ENCODE measurements around the gene GALR2.
"Not testable (repeated sequence)": the region's sequence is repeated elsewhere in the genome, so short reads cannot be mapped to it uniquely, and the experiment has no call there.

Gene GALR2

DNA sequence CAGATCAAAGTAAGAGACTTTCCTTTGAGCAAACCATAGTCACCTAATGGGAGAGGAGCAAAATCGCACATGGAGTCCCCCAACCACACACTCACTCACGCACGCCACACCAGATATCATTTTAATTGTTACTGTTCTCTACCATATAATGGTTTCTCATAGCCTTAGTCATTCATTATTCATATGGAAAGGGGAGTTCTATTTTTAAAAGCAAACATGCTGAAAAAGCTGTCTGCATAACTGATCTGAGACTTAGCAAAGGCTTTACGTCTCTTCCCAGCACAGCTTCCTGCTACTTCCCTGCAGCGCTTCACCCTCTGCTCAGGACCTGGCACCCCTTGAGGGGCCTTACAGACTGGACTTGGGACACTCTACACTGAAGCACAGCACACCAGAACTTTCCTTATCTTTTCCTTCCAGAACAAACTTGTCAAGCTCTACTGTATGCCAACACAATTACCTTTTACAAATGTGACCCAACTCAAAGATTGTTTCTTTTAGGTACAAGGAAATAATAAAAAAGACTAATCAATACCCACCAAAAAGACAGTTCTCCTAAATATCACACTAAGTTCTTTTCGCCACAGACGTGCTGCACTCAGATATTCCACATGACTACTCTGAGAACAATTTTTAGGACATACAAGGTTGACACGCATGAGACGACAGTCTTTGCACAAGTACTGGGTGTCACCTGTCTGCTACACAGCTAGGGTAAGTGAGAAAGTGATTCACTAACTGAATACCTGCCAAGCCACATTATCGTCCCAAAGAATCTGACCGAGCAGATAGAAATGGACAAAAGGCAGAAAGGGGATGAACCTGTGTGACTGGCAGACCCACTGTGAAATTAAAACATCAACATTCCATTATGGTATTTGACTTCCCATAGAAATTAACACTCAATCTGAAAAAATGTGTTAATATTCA is 23.8 kb upstream of the GALR2 start:
- DNase-seq (ENCODE audit: low read depth), result no peak

DNA sequence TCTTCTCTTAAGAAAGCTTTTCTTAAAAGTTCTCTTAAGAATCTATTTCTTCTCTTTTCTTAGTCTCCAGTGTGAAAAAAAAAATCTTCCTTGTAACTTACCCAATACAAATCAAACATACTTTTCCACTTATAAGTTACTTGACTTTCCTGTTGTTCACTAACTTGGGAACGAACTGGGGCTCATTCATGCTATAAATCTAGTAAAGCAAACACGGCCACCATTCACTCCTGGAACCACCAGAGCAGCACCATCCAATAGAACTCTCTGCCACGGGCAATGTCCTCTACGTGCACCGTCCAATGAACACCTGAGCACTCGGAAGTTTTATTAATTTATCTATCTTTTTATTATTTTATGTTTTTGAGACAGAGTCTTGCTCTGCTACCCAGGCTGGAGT is 23.0 kb upstream of the GALR2 start:
- DNase-seq (ENCODE audit: low read depth), result no peak

DNA sequence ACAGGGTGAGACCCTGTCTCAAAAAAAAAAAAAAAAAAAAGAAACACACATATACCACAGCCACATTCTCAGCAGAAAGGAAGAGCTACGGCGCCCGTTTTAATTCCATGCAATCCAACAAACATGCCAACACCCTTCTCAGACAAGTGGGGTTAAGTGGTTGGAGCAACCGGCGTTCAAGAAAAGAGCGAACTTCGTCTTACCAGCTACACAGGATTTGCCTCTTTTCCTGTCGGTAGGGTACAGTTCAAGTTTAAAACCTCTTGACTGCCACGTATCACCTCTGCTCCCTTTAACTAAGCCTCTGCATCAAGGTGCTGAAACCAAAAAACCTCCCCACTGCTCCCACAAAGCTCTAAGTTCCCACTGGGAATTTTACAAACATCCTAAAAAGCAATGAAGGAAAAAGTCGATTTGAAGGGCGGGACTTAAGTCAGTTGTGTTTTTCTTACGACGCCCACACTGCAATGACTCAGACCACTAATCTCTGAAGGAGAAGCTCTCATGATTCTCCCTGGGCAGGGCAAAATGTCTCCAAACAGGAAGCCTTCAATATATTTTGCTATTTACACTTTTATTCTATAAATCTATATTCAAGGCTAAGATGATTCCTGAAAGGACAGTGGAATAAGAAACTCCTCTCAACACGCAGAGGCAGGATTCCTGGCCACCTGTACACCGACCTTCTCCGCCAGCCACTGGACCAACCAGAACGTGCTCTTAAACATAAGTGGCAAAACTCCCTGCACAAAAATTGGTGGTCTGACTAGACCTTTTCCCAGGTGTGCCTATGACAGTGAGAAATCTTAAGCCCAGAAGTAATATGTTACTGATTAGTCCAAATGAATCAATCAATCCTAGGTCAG is 21.1 kb upstream of the GALR2 start:
- peak; percentile 73 for DNase-seq (ENCODE audit: low read depth)

DNA sequence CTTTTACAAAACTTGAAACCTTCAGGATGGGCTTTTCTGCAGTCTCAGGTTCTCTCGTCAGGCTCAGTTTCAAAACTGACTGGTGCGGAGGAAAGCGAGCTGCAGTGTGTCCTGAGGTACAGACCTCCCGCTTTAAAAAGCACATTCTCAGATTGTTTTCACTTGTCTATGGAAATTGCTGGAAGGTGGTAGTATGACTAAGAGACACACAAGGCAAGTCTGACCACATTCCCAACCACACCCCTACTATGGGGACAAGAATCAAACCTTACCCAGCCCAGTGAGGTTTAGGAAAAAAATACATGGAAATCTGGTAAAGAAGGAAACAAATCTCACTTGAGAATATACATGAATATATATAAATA is 20.5 kb upstream of the GALR2 start:
- DNase-seq (ENCODE audit: low read depth), result peak; percentile 44

DNA sequence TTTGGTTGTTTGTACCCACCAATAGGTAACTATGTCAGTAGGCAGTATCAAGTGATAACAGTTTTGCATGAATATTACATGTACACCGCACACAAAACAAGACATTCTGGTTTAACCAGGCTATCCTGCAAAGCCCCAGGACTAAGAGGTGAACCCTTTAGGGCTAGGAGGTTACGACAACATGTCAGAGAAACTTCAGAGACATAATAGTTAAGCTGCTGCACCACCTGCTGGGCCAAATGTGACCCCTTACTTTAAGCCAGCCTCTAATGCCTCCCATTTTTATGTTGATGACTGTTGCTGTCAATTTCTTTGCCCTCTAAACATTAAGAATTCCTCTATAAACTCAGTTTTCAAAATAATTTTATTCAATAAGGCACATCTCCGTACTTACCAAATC is 17.7 kb upstream of the GALR2 start:
- no peak for DNase-seq (ENCODE audit: low read depth)

DNA sequence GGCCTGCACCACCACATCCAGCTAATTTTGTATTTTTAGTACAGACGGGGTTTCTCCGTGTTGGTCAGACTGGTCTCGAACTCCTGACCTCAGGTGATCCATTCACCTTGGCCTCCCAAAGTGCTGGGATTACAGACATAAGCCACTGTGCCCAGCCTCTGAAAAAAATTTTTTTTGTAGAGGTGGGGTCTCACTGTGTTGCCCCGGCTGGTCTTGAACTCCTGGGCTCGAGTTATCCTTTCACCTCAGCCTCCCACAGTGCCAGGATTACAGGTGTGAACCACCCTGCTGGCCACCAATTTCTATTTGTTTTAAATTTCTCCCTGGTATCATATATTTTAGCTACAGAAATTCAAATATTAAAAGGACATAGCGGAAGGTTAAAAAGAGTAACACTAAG is 16.3 kb upstream of the GALR2 start:
- DNase-seq (ENCODE audit: low read depth), result not testable (repeated sequence)

DNA sequence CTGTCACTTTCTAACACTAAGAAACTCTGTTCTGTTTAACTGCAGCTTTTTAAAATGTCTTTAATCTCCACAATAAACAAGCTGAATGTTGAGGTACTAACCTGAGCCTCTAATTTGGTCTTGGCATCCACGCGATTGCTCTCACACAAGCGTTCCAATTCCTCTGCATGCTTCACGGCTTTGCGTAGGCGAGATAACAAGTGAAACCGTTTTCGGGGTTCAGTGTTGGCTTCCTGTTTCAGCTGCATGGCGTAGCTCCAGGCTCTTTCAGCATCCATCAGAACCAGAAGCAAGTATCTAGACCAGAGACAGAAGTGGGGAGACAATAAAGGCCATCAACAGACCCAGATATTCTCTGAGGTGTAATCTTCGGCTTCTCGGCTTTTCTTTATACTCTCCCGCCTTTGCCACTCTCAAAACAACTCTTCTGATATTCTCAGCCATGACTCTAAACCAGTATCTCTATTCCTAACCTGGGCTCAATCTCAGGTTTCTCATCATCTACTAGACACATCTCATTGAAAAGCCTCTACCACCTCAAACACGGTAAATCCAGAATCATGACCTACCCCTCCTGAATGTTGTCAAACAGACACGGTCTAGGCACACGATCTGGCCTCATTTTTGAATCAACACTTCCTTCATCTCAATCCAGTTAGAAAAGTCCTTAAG is 10.6 kb upstream of the GALR2 start:
- DNase-seq (ENCODE audit: low read depth), result no peak

DNA sequence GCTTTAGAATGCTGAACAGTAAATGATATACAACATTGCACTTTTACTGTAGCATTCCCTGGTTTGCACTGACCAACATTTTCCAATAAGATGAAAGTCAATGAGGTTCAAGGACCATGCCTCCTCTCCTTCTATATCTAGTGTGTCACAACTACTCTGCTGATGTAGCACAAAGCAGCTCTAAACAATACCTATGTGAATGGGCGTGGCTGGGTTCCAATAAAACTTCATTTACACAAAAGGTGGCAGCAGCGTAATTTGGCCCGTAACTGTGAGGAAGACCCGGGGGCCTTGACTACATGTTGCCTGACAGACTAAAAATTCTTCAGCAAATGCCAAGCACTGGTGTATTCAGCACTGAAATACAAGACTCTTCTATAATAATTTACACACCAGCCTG is 8.8 kb upstream of the GALR2 start:
- no peak for DNase-seq (ENCODE audit: low read depth)

DNA sequence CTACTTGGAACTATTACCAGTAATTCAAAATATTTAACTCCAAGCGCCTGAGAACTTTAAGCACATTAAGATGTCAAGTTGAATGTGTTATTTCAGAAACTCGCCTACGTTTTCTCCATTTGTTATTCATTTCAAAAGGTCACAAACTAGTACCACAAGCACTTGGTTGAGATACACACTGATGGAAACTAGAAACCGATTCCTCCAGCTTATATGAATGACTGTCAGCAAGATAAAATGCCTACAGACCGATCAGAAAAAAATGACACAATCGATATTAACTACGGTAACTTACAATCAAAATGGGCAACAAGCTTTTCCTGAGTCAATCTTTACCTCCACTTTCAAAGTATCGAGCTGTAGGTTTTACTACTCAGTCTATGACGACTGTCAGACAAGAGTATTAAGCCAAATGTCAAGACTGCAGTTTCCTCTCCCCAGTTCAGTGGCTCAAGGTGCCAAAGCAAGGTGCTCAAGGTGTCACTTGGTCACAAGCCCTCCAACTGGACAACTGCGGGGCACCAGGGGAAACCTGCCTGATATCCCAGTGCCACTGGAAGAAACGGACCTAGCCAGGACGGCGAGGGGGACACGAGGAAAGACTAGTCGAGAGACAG is 2.9 kb upstream of the GALR2 start:
- no peak for DNase-seq (ENCODE audit: low read depth)

DNA sequence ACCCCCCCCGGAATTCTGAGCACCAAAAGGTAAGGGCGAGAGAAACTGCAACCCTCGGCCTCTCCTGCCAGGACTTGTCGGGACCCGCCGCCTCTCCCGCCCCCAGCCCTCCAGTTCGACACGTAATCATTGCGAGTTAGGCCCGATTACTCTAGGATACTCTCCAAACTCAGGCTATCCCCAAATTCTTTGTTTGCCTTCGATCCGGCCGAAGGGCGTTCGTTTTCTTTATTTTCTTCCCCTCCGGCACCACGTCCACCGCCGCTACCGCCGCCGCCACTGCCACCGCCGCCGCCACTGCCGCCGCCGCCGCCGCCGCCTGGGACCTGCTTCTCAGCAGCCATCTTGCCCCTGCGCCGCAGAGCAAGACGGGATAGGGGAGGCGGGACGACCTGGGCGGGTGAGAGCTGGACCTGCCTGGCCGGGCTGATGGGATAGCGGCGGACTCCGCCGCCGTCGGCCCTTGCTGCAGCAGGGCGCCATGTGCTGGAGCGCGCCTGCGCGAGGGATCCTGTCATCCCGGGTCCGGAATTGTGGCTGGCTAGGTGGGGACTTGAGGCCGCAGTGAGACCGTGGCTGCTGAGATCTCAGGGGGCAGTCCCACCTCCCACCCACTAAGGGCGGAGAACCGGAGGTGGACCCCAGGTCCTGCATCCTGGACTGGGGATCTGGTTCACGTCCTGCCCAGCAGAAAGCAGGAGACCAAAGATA is 2.3 kb upstream of the GALR2 start, which contains the start of gene SRP68:
TSS of gene SRP68 (minus strand) at position 370 of the 711 bp plus-strand sequence. CDS start at position 344, 26 bp downstream.
- peak; percentile 86 for DNase-seq (ENCODE audit: low read depth)

DNA sequence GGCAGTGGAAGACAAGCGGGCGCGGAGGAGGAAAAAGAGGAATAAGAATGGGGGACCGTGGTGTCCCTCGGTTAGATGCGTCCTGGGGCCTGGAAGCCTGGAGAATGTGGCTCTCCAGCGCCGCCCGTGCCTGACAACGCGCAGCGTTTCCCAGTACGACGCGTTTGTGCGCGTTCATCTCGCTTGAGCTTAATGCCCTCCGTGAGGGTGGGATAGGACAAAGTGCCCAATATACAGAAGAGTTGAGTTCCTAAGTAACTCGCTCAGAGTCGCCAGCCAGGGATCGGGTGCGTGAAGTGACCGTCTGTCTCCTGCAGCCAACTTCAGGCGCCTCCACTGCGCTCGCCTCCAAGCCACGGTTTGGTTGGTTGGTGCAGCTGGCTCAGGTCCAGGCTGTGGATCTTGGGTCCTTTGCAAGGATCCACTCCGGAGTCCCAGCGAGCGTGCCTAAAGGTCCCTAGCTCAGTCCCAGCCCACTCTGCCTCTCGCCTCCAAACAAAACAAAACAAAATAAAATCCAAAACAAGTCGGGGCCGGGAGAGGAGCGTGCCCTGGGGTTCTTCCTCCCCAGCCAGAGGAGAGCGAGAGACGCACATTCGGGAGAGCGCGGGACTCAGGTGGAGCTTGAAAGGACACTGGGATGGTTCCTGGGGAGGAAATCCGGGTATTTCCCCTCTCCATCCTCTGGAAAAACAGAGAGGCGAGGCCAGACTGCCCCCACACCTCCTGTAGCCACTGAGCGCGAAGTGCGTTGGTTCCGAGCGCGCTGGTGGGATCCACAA is 974 bp downstream of the GALR2 start:
- DNase-seq (ENCODE audit: low read depth), result no peak

DNA sequence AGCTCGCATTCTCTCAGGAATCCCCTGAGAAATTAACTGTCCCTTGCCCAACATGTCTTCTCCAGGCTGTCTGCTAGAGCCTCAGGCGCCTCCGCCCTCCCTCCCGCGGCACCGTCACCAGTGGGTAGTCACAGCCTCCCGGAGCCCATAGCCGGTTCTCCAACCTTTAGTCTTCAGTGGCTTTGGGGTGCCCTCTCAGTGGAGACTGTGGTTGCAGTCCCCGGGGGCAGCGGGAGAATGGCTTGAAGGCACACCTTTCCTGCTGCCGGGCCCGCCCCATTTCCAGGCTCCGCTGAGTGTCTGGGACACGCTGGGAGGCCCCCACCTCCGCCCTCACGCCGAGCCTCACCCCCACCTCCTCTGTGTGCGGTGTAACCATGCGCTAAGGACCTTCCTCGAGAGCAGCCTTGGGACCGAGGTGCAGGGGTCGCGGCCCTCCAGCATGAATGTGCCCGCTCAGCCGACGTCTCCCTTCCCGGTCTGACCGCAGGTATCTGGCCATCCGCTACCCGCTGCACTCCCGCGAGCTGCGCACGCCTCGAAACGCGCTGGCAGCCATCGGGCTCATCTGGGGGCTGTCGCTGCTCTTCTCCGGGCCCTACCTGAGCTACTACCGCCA is 1.7 kb downstream of the GALR2 start:
- DNase-seq (ENCODE audit: low read depth), result no peak

DNA sequence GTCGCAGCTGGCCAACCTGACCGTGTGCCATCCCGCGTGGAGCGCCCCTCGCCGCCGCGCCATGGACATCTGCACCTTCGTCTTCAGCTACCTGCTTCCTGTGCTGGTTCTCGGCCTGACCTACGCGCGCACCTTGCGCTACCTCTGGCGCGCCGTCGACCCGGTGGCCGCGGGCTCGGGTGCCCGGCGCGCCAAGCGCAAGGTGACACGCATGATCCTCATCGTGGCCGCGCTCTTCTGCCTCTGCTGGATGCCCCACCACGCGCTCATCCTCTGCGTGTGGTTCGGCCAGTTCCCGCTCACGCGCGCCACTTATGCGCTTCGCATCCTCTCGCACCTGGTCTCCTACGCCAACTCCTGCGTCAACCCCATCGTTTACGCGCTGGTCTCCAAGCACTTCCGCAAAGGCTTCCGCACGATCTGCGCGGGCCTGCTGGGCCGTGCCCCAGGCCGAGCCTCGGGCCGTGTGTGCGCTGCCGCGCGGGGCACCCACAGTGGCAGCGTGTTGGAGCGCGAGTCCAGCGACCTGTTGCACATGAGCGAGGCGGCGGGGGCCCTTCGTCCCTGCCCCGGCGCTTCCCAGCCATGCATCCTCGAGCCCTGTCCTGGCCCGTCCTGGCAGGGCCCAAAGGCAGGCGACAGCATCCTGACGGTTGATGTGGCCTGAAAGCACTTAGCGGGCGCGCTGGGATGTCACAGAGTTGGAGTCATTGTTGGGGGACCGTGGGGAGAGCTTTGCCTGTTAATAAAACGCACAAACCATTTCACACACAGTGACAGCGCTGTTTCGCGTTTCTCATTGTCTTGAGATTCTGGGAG is 2.4 kb downstream of the GALR2 start:
- DNase-seq (ENCODE audit: low read depth), result no peak

DNA sequence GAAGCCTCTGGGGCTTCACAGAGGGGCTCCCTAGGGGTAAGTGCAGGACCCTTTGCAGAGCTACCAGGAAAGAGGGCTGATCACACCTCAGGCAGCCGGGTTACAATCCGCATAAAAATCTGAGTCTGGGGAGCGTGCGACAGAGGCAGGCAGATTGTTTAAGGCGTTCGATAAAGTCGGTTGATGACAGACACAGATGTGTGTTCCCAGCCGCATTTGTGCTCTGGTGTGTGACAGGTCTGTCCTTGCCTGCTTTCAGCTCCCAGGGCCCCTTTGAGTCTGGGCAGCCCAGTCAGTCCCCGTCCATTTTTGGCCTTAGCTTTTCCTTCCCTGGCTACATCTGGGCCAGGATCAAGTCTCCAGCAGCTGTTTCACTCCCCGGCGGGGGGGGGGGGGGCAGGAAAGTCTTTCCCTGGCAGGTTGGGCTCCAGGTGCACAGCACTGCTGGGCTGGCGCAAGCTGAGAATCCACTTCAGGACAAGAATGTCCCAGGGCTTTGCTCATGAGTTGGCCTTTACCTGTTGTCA is 3.1 kb downstream of the GALR2 start:
- DNase-seq (ENCODE audit: low read depth), result no peak

DNA sequence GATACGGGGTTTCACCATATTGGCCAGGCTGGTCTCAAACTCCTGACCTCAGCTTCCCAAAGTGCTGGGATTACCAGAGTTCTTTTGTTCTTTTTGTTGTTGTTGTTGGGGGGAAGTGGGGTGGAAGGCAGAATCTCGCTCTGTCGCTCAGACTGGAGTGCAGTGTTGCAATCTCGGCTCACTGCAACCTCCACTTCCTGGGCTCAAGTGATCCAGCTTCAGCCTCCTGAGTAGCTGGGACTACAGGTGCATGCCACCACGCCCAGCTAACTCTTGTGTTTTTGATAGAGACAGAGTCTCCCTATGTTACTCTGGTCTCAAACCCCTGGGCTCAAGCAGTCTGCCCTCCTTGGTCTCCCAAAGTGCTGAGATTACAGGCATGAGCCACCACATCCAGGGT is 3.8 kb downstream of the GALR2 start:
- not testable (repeated sequence) for DNase-seq (ENCODE audit: low read depth)

DNA sequence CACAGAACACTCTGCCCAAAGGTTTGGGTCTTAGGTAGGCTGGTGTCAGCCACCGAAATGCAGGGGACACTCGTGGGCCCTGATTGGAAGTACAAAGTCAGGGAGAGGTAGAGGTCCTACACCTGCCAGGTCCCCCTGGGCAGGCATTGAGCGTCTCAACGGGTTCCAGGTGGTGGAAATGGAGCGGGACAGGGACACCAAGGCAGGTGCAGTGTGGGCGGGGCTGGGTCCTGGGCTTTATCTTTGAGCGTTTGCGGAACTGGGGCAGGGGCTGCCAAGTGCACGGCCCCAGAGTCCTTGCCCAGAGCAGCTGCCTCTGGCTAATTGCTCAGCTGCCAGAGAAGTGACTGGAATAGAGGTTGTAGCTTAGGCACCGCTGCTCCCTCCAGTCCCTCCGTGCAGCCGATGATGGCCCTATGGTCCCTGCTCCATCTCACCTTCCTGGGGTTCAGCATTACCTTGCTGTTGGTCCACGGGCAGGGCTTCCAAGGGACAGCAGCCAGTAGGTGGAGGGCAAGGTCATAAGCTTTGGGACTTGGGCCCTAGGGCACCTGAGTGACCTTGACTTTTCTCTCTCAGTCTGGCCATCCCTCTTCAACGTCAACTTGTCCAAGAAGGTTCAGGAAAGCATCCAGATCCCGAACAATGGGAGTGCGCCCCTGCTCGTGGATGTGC is 4.4 kb downstream of the GALR2 start, which contains the start of gene ZACN:
TSS of gene ZACN (plus strand) at position 323 of the 675 bp plus-strand sequence. CDS start at position 406, 83 bp downstream.
- DNase-seq (ENCODE audit: low read depth), result no peak

DNA sequence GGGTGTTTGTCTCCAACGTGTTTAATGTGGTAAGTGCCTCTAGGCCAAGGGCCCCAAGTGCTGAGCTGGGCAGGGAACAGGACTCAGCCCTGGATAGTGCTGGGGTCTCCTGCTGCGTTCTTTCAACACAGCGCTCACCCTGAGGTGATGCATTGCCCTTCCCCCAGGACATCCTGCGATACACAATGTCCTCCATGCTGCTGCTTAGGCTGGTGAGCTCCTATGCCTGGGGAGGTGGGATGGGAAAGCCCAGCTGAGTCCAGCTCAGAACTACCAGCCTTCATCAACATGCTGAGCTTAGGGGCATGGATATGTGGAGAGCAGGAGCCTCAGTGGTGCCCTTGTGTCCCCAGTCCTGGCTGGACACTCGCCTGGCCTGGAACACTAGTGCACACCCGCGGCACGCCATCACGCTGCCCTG is 5.0 kb downstream of the GALR2 start:
- DNase-seq (ENCODE audit: low read depth), result no peak
